Nephron (organoid): ENCODE measurements around the gene CHRNA7.
"Not testable (repeated sequence)": the region's sequence is repeated elsewhere in the genome, so short reads cannot be mapped to it uniquely, and the experiment has no call there.

Source experiments
- H3K27ac Mint-ChIP-seq, 3 experiments: 2 replicates each; pipeline ENCODE4 v1.8.0; 2020; ENCODE audit warnings: mixed read lengths in 3 of 3, mild to moderate bottlenecking in 2 of 3, moderate library complexity in 1 of 3
- H3K27me3 Mint-ChIP-seq: 2 replicates; pipeline ENCODE4 v1.8.0; 2021; ENCODE audit warnings: low read depth, mild to moderate bottlenecking, moderate library complexity, mixed read lengths
- H3K36me3 Mint-ChIP-seq: 2 replicates; pipeline ENCODE4 v1.8.0; 2020; ENCODE audit warnings: low read depth, mixed read lengths
- H3K4me1 Mint-ChIP-seq: 2 replicates; pipeline ENCODE4 v1.8.0; 2020; ENCODE audit warnings: mixed read lengths
- H3K4me3 Mint-ChIP-seq, 3 experiments: 2 replicates each; pipeline ENCODE4 v1.8.0; 2020; ENCODE audit warnings: mild to moderate bottlenecking in 3 of 3, mixed read lengths in 3 of 3, moderate library complexity in 2 of 3
- H3K9me3 Mint-ChIP-seq: 2 replicates; pipeline ENCODE4 v1.8.0; 2020; ENCODE audit warnings: mixed read lengths
- CTCF ChIP-seq, 3 experiments: fragments of 200-600 bp; sonication (generic); IDR thresholded peaks; one replicate each; pipeline ENCODE4 v1.5.0; 2021; ENCODE audit warnings: antibody characterized with exemption in 3 of 3; ENCODE audit not compliant: unreplicated experiment in 3 of 3

Gene CHRNA7

DNA sequence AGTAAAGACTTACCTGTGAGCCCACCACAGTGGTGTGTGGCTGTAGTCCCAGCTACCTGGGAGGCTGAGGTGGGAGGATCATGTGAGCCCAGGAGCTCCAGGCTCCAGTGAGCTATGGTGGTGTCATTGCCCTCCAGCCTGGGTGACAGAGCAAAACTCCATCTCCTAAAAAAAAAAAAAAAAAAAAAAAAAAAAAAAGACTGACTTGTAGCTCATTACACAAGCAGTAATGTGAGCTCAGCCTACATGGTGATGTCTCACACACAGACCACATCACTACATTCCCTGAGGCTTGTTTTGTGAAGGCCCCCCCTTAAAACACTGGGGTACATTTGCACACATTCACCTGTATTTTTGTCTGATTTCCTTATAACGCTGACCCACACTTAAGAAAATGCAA is 134.4 kb downstream of the CHRNA7 start:
- not testable (repeated sequence) for H3K27ac Mint-ChIP-seq, H3K4me3 Mint-ChIP-seq, H3K9me3 Mint-ChIP-seq, H3K36me3 Mint-ChIP-seq, H3K4me1 Mint-ChIP-seq, H3K27me3 Mint-ChIP-seq

DNA sequence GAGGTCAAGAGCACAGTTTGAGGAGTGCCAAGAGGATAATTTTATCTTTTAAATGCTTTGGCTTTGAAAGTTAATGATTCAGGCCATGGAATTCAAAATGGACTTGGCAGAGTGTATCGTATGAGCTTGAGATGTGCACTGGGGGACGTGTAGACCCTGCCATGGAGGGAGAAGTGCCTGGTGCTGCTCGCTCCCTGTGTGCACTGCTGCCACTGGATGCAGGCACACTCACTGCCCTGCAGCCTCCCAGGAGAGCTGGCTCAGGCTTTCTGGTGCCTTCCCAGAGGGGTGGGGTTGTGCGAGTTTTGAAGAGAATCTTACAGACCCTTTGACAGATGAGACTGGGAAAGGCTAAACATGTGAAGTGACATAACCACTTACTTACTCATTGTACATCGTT is 135.5 kb downstream of the CHRNA7 start:
- H3K27me3 Mint-ChIP-seq, H3K4me1 Mint-ChIP-seq, H3K27ac Mint-ChIP-seq, H3K9me3 Mint-ChIP-seq, H3K36me3 Mint-ChIP-seq, H3K4me3 Mint-ChIP-seq: not testable (repeated sequence)

GRCh38 chr15:32166270-32166669 is 136.0 kb downstream of the CHRNA7 start:
- H3K9me3 Mint-ChIP-seq, H3K36me3 Mint-ChIP-seq, H3K27me3 Mint-ChIP-seq, H3K4me3 Mint-ChIP-seq, H3K4me1 Mint-ChIP-seq, H3K27ac Mint-ChIP-seq: not testable (repeated sequence)

- H3K4me1 Mint-ChIP-seq, H3K4me3 Mint-ChIP-seq, H3K27ac Mint-ChIP-seq, H3K27me3 Mint-ChIP-seq, H3K9me3 Mint-ChIP-seq, H3K36me3 Mint-ChIP-seq: not testable (repeated sequence)
Observed at GRCh38 chr15:32167913-32168312, 137.6 kb downstream of the CHRNA7 start.

DNA sequence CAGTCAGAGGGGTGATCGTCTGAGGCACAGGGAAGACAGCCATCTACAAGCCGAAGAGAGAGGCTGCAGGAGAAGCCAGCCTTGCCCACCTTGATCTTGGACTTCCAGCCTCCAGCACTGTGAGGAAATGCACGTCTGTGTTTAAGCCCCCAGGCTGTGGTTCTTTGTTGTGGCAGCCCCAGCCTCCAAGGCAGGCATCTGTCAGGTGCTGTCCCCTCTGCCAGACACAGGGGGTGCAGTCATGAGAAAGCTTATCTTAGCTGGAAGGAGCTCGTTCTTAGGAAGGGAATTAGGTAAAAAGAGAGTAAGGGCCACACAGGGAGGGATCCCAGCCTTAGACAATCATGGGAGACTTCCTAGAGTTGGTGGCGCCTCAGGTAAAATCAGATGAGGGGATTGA is 150.3 kb downstream of the CHRNA7 start:
- not testable (repeated sequence) for H3K36me3 Mint-ChIP-seq, H3K27ac Mint-ChIP-seq, H3K4me3 Mint-ChIP-seq, H3K9me3 Mint-ChIP-seq, H3K4me1 Mint-ChIP-seq, H3K27me3 Mint-ChIP-seq

DNA sequence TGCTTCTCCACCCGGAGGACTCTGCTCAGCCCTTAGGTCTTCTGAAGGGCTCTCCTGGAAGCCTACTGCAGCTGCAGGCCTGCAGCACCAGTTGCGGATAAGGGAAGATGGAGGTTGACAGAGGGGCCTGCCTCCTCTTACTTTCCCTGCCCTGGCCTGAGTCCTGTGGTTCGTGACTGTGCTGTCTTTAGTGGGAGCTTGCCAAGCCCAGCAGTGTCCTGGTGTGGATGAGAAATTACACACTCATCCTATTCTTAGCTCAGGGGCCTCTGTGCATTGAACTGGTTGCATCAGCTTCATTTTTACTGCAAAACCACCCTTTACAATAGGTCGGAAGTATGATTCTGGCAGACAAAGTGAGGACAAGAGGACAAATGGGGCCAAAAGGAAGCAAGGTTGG is 163.5 kb downstream of the CHRNA7 start:
- H3K27me3 Mint-ChIP-seq, H3K27ac Mint-ChIP-seq, H3K9me3 Mint-ChIP-seq: not testable (repeated sequence)

DNA sequence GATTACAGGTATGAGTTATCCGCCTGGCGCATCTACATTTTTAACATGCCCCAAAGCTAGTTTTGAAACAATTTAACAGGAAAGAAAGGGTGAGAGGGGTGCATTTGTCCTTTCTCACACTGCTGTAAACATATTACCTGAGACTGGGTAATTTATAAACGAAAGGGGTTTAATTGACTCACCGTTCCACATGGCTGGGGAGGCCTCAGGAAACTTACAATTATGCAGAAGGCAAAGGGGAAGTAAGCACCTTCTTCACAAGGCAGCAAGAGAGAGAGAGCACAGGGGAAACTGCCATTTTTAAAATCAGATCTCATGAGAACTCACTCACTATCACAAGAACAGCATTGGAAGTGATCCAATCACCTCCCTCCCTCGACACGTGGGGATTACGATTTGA is 165.9 kb downstream of the CHRNA7 start:
- H3K4me1 Mint-ChIP-seq, H3K36me3 Mint-ChIP-seq, H3K27ac Mint-ChIP-seq, H3K4me3 Mint-ChIP-seq, H3K9me3 Mint-ChIP-seq, H3K27me3 Mint-ChIP-seq: not testable (repeated sequence)

More for the DNA sequence above, 163.5 kb downstream of the CHRNA7 start:
- H3K36me3 Mint-ChIP-seq, H3K4me3 Mint-ChIP-seq, H3K4me1 Mint-ChIP-seq: not testable (repeated sequence)

DNA sequence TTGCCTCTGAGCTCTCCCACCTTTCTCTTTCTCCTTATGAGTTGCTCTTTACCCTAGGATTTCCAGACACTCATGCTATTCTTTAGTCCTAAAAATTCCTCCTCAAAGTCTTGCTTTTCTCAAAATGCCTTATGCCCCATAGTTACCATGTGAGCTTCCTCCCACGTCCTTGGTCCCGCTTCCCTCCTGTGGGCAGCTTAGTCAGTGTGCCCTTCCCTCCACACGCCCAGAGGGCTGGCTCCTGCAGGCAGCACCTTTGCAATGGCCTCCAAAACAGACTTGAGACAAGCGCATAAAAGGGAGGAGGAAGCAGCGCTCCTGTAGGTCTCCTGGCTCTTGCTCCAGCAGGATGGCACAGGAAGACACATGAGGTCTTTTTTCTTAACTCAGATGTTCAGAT is 168.6 kb downstream of the CHRNA7 start:
- not testable (repeated sequence) for H3K36me3 Mint-ChIP-seq, H3K4me3 Mint-ChIP-seq, H3K27ac Mint-ChIP-seq, H3K4me1 Mint-ChIP-seq, H3K9me3 Mint-ChIP-seq, H3K27me3 Mint-ChIP-seq

DNA sequence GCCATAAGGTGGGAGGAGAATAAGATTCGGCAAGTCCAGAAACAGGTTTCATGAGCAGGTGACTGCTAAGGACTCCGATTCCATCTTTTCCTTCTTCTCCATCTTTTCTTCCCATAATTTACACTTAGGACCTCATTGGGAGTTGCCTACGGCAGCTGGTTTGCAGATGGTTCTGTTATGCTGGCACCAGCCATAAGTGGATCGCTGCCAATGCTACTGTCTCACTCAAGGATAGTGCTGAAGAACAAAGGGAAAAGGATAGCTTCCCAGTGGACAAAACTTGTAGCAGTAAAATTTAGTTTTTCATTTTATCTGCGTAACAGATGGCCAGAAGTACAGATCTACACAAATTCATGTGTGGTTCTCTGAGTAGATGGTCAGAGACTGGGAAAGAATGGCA is 178.8 kb downstream of the CHRNA7 start:
- H3K4me1 Mint-ChIP-seq, H3K27me3 Mint-ChIP-seq, H3K4me3 Mint-ChIP-seq, H3K9me3 Mint-ChIP-seq, H3K36me3 Mint-ChIP-seq, H3K27ac Mint-ChIP-seq: not testable (repeated sequence)

- H3K4me3 Mint-ChIP-seq: no peak overlapping the region
Observed at GRCh38 chr15:32218666-32219065, 188.4 kb downstream of the CHRNA7 start.

More at GRCh38 chr15:32218666-32219065, 188.4 kb downstream of the CHRNA7 start:
- peaks cover 22% of the 10 kb centered on the region for H3K36me3 Mint-ChIP-seq
- peaks cover 20% of the 10 kb centered on the region for H3K9me3 Mint-ChIP-seq
- TF ChIP-seq CTCF (IDR thresholded peaks at IDR 0.05; ENCODE audit: unreplicated experiment in 3 of 3): no peak
- H3K27me3 Mint-ChIP-seq: no peaks in the 10 kb centered on the region
- no peak overlapping the region for H3K27ac Mint-ChIP-seq
- H3K4me1 Mint-ChIP-seq: no peaks in the 10 kb centered on the region
